ENCODE measurements around the gene RRP15.

The RRP15 gene

DNA sequence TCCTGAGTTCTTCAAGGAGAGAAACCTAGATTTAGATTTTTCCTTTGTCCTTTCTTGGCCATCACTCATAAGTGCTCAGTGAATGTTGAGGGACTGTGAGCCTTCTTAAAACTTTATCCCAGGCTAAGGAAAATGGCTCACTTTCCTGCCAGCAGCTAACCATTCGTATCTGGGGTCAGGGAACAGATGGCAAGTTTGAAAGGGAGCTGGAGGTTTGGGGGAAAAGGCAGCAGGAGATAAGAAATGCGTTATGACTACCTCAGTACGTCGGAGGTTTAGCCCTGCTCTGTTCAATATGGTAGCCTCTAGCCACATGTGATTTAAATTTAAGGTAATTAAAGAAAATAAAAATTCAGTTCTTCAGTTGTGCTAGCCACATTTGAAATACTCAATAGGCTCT, 13.3 kb downstream of the RRP15 start:
- Histone ChIP-seq H3K9ac (no peak overlapping the region), H2AFZ (no peak overlapping the region), H3K27me3 (ENCODE audit: control insufficient read depth, insufficient read depth, low read length) (no peaks in the 10 kb centered on the region), H3K9me3 (ENCODE audit: control insufficient read depth, low read length) (no peaks in the 10 kb centered on the region), H3K79me2 (no peaks in the 10 kb centered on the region), H3K4me3 (ENCODE audit: low read depth, low read length) (no peak overlapping the region), H3K27ac (no peak overlapping the region), H3K4me2 (ENCODE audit: low read length) (no peak overlapping the region), H3K4me1 (no peaks in the 10 kb centered on the region), H3K36me3 (ENCODE audit: control insufficient read depth, insufficient read depth, low read length) (no peaks in the 10 kb centered on the region)
- TF ChIP-seq CTCF (IDR thresholded peaks at IDR 0.05), result no peak

DNA sequence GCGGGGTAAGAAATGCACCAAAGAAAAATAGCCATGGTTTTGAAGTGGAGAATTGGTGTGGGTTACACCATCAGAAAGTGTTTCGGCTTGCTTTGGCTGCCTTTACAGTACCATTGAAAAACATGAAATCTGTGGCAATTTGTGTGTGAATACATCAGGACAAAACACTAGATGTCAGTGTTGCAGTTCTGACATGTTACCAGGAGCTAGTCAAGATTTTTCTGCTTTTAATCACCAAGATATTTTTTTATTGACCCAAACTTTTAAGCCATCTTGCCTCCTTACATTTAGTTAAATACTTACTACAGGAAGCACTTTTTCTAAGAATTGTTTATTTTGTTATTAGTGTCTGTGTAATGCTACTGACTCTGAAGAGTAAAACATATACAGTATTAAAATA, 14.3 kb downstream of the RRP15 start:
- Histone ChIP-seq H2AFZ (no peak overlapping the region), H3K4me1 (no peaks in the 10 kb centered on the region), H3K79me2 (no peaks in the 10 kb centered on the region), H3K4me3 (ENCODE audit: low read depth, low read length) (no peak overlapping the region), H3K9me3 (ENCODE audit: control insufficient read depth, low read length) (no peaks in the 10 kb centered on the region), H3K9ac (no peak overlapping the region), H3K27me3 (ENCODE audit: control insufficient read depth, insufficient read depth, low read length) (no peaks in the 10 kb centered on the region), H3K27ac (no peak overlapping the region), H3K4me2 (ENCODE audit: low read length) (no peak overlapping the region), H3K36me3 (ENCODE audit: control insufficient read depth, insufficient read depth, low read length) (no peaks in the 10 kb centered on the region)
- no peak for TF ChIP-seq CTCF (IDR thresholded peaks at IDR 0.05)

DNA sequence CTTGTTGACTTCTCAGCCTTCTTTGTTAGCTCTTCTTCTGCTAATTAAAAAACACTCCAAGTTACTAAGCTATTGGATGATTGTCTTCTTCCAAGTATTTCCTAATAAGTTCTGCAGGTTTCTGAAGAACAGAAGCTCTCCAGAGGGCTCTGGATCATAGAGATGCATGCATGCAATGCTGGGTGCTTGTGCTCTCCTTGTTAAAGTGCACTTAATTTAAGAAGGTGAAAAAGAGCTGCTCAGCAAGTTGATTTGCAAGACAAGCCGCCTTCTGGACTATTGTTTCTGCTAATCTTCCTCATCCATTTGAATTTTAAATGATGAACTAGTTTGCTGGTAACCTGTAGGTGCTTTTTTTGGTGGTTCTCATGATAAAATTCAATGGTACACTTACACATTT, 16.1 kb downstream of the RRP15 start:
- no peak for TF ChIP-seq CTCF (IDR thresholded peaks at IDR 0.05)
- H3K9me3 ChIP-seq (ENCODE audit: control insufficient read depth, low read length), result no peaks in the 10 kb centered on the region
- H3K4me2 ChIP-seq (ENCODE audit: low read length), result no peak overlapping the region
- no peak overlapping the region for H3K27ac ChIP-seq
- H3K4me3 ChIP-seq (ENCODE audit: low read depth, low read length), result no peak overlapping the region
- H3K9ac ChIP-seq, result no peak overlapping the region
- H3K36me3 ChIP-seq (ENCODE audit: control insufficient read depth, insufficient read depth, low read length), result no peaks in the 10 kb centered on the region
- no peaks in the 10 kb centered on the region for H3K27me3 ChIP-seq (ENCODE audit: control insufficient read depth, insufficient read depth, low read length)
- no peaks in the 10 kb centered on the region for H3K4me1 ChIP-seq
- no peaks in the 10 kb centered on the region for H3K79me2 ChIP-seq
- H2AFZ ChIP-seq, result no peak overlapping the region

DNA sequence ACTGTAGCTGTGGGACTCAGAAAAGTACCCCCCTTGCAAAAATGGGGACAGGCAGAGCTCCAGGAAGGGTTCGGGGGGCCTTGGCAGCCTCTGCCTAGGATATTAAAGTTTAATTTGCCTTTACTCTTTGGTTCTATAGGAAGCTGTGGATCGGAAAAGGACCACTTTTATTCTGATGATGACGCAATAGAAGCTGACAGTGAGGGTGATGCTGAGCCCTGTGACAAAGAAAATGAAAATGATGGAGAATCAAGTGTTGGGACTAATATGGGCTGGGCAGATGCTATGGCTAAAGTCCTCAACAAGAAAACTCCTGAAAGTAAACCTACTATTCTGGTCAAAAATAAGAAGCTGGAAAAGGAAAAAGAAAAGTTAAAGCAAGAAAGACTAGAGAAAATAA, 17.1 kb downstream of the RRP15 start:
- H3K27ac ChIP-seq, result no peak overlapping the region
- H3K4me1 ChIP-seq, result no peaks in the 10 kb centered on the region
- no peak overlapping the region for H2AFZ ChIP-seq
- H3K36me3 ChIP-seq (ENCODE audit: control insufficient read depth, insufficient read depth, low read length), result no peaks in the 10 kb centered on the region
- no peaks in the 10 kb centered on the region for H3K27me3 ChIP-seq (ENCODE audit: control insufficient read depth, insufficient read depth, low read length)
- no peak overlapping the region for H3K4me3 ChIP-seq (ENCODE audit: low read depth, low read length)
- no peak overlapping the region for H3K9ac ChIP-seq
- no peak for TF ChIP-seq CTCF (IDR thresholded peaks at IDR 0.05)
- no peak overlapping the region for H3K4me2 ChIP-seq (ENCODE audit: low read length)
- H3K79me2 ChIP-seq, result no peaks in the 10 kb centered on the region
- no peaks in the 10 kb centered on the region for H3K9me3 ChIP-seq (ENCODE audit: control insufficient read depth, low read length)

DNA sequence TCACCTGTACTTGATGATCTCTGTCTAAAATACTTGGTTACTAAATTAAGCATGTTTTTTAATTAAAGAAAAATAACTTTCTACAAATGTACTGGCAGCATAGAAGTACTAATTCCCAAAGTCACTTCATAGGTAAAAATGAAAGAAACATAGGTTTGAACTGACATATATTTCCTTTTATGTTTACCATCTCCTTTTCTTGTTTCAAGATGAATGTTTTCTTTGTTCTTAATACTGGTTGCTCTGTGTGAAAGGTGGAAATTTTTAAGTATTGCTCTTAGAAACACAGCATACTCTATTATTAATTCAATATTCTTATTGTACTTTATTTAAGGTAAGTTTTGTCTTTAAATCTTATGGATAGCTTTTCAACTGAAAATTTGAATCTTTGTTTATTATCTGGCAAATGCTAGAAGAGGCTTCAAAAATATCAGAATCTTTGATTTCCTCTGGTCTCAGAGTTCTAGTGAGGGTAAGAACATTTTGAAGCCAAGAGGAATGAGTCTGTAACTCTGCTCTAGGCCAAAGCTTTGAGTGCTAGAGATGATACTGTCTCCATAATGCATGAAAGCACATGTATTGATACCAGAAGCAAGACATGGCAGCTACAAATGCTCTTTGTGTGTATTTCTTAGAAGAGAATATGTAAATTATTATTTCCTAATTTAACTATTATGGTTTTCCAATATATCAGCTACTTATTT, 18.2 kb downstream of the RRP15 start:
- H3K36me3 ChIP-seq (ENCODE audit: control insufficient read depth, insufficient read depth, low read length), result no peaks in the 10 kb centered on the region
- no peaks in the 10 kb centered on the region for H3K79me2 ChIP-seq
- no peak for TF ChIP-seq CTCF (IDR thresholded peaks at IDR 0.05)
- no peaks in the 10 kb centered on the region for H3K9me3 ChIP-seq (ENCODE audit: control insufficient read depth, low read length)
- H3K27me3 ChIP-seq (ENCODE audit: control insufficient read depth, insufficient read depth, low read length), result no peaks in the 10 kb centered on the region
- no peak overlapping the region for H2AFZ ChIP-seq
- H3K9ac ChIP-seq, result no peak overlapping the region
- H3K4me1 ChIP-seq, result no peaks in the 10 kb centered on the region
- no peak overlapping the region for H3K4me2 ChIP-seq (ENCODE audit: low read length)
- no peak overlapping the region for H3K27ac ChIP-seq
- H3K4me3 ChIP-seq (ENCODE audit: low read depth, low read length), result no peak overlapping the region

All from parathyroid adenoma (tissue), 2 donors.